Measurements from ENCODE around the gene UBD. TPM values are rescaled to one million over a fixed set of nuclear protein-coding genes. Genes with fewer than 3 reads are reported as not detected.

Gene UBD
- total RNA-seq, 5 donors from 2014 or later (not counting 1 experiment from before 2014, with no cell fraction given), result 0.32 TPM; not detected in 4

GRCh38 chr6:29519291-29520010 is 40.1 kb downstream of the UBD start:
- H3K4me1 Mint-ChIP-seq, result peaks cover 10 to 14% (median 10%) of the 10 kb centered on the region in 3 donors
- CTCF ChIA-PET, result no interaction called here
- no peak overlapping the region for H3K27ac Mint-ChIP-seq
- no peak overlapping the region for H3K4me3 Mint-ChIP-seq
- Histone ChIP-seq H3K27me3 (replicated peaks in 1 of 2; ENCODE audit: control insufficient read depth in 2 of 2, extremely low read depth in 1 of 2, insufficient read depth in 2 of 2, low read length in 1 of 2) (peaks cover 0 to 11% of the 10 kb centered on the region in 2 experiments), H3K27ac (ENCODE audit: low read length) (no peak overlapping the region), H3K36me3 (ENCODE audit: control insufficient read depth in 2 of 2, extremely low read depth in 1 of 2, insufficient read depth in 1 of 2, low read length in 1 of 2) (no peaks in the 10 kb centered on the region), H3K9me3 (no peaks in the 10 kb centered on the region), H3K4me3 (ENCODE audit: control insufficient read depth in 1 of 2, extremely low read depth in 1 of 2, low read length in 1 of 2) (no peak overlapping the region), H3K4me1 (ENCODE audit: control insufficient read depth in 1 of 2, extremely low read depth in 1 of 2, insufficient read depth in 2 of 2, low read length in 2 of 2) (peaks cover 0 to 3% of the 10 kb centered on the region in 2 experiments)
- ATAC-seq (replicated peaks in 1 of 4), result no peak
- H3K36me3 Mint-ChIP-seq, result no peaks in the 10 kb centered on the region
- DNase-seq, result no peak
- H3K27me3 Mint-ChIP-seq, result peaks cover 7 to 19% of the 10 kb centered on the region in 2 donors
- 69% methylated on average over 4 of the region's 6 CpGs for WGBS (ENCODE audit: insufficient coverage)
- no peaks in the 10 kb centered on the region for H3K9me3 Mint-ChIP-seq
- POLR2A ChIA-PET, result no interaction called here

- peaks cover 0 to 3% of the 10 kb centered on the region in 2 experiments for H3K4me1 ChIP-seq (ENCODE audit: control insufficient read depth in 1 of 2, extremely low read depth in 1 of 2, insufficient read depth in 2 of 2, low read length in 2 of 2)
- H3K9me3 ChIP-seq, result no peaks in the 10 kb centered on the region
- ChIA-PET CTCF (no interaction called here), POLR2A (no interaction called here)
- DNase-seq (no peak), ATAC-seq (replicated peaks in 1 of 4) (no peak)
- no peak overlapping the region for H3K27ac ChIP-seq (ENCODE audit: low read length)
- H3K36me3 Mint-ChIP-seq, result no peaks in the 10 kb centered on the region
- no peak overlapping the region for H3K4me3 ChIP-seq (ENCODE audit: control insufficient read depth in 1 of 2, extremely low read depth in 1 of 2, low read length in 1 of 2)
- 83% methylated on average over 5 of the region's 7 CpGs for WGBS (ENCODE audit: insufficient coverage)
- peaks cover 8 to 17% of the 10 kb centered on the region in 2 donors for H3K27me3 Mint-ChIP-seq
- H3K27ac Mint-ChIP-seq, result no peak overlapping the region
- peaks cover 10 to 14% (median 10%) of the 10 kb centered on the region in 3 donors for H3K4me1 Mint-ChIP-seq
- no peaks in the 10 kb centered on the region for H3K9me3 Mint-ChIP-seq
- no peak overlapping the region for H3K4me3 Mint-ChIP-seq
- no peaks in the 10 kb centered on the region for H3K36me3 ChIP-seq (ENCODE audit: control insufficient read depth in 2 of 2, extremely low read depth in 1 of 2, insufficient read depth in 1 of 2, low read length in 1 of 2)
- peaks cover 0 to 8% of the 10 kb centered on the region in 2 experiments for H3K27me3 ChIP-seq (replicated peaks in 1 of 2; ENCODE audit: control insufficient read depth in 2 of 2, extremely low read depth in 1 of 2, insufficient read depth in 2 of 2, low read length in 1 of 2)
Observed at GRCh38 chr6:29517728-29518440, 41.6 kb downstream of the UBD start.

- POLR2A ChIA-PET, result no interaction called here
- H3K27ac Mint-ChIP-seq, result peak overlapping the region in 1 of 2 donors; percentile 15
- CTCF ChIA-PET, result no interaction called here
Observed at GRCh38 chr6:29517245-29517644, 42.3 kb downstream of the UBD start.

GRCh38 chr6:29516108-29516507 is 43.4 kb downstream of the UBD start:
- DNase-seq (peak in 6 of 35 experiments; percentile 2 to 35 (median 7)), ATAC-seq (replicated peaks in 1 of 4) (peak; percentile 68 to 97 (median 93))
- Histone ChIP-seq H3K4me1 (ENCODE audit: control insufficient read depth in 1 of 2, extremely low read depth in 1 of 2, insufficient read depth in 2 of 2, low read length in 2 of 2) (peaks cover 0 to 3% of the 10 kb centered on the region in 2 experiments), H3K36me3 (ENCODE audit: control insufficient read depth in 2 of 2, extremely low read depth in 1 of 2, insufficient read depth in 1 of 2, low read length in 1 of 2) (no peaks in the 10 kb centered on the region), H3K4me3 (ENCODE audit: control insufficient read depth in 1 of 2, extremely low read depth in 1 of 2, low read length in 1 of 2) (no peak overlapping the region), H3K27me3 (replicated peaks in 1 of 2; ENCODE audit: control insufficient read depth in 2 of 2, extremely low read depth in 1 of 2, insufficient read depth in 2 of 2, low read length in 1 of 2) (peaks cover 0 to 8% of the 10 kb centered on the region in 2 experiments), H3K9me3 (no peaks in the 10 kb centered on the region), H3K27ac (ENCODE audit: low read length) (no peak overlapping the region)
- Mint-ChIP-seq H3K9me3 (no peaks in the 10 kb centered on the region), H3K4me1 (peaks cover 10 to 14% (median 10%) of the 10 kb centered on the region in 3 donors), H3K4me3 (no peak overlapping the region), H3K27ac (peak overlapping the region; percentile 18 to 24), H3K36me3 (no peaks in the 10 kb centered on the region), H3K27me3 (peaks cover 8 to 21% of the 10 kb centered on the region in 2 donors)
- ChIA-PET POLR2A (no interaction called here), CTCF (no interaction called here)
- 0% methylated on average over 4 of the region's 6 CpGs for WGBS (ENCODE audit: insufficient coverage)

More at GRCh38 chr6:29517245-29517644, 42.3 kb downstream of the UBD start:
- Histone ChIP-seq H3K36me3 (ENCODE audit: control insufficient read depth in 2 of 2, extremely low read depth in 1 of 2, insufficient read depth in 1 of 2, low read length in 1 of 2) (no peaks in the 10 kb centered on the region), H3K9me3 (no peaks in the 10 kb centered on the region), H3K27me3 (replicated peaks in 1 of 2; ENCODE audit: control insufficient read depth in 2 of 2, extremely low read depth in 1 of 2, insufficient read depth in 2 of 2, low read length in 1 of 2) (peaks cover 0 to 8% of the 10 kb centered on the region in 2 experiments), H3K4me1 (ENCODE audit: control insufficient read depth in 1 of 2, extremely low read depth in 1 of 2, insufficient read depth in 2 of 2, low read length in 2 of 2) (peaks cover 0 to 3% of the 10 kb centered on the region in 2 experiments), H3K4me3 (ENCODE audit: control insufficient read depth in 1 of 2, extremely low read depth in 1 of 2, low read length in 1 of 2) (no peak overlapping the region), H3K27ac (ENCODE audit: low read length) (no peak overlapping the region)
- WGBS (ENCODE audit: insufficient coverage), result no CpG with 5 or more reads among the region's 1 CpG
- ATAC-seq (replicated peaks in 1 of 4) (no peak), DNase-seq (no peak)
- Mint-ChIP-seq H3K4me1 (peaks cover 10 to 14% (median 10%) of the 10 kb centered on the region in 3 donors), H3K27me3 (peaks cover 6 to 17% of the 10 kb centered on the region in 2 donors), H3K9me3 (no peaks in the 10 kb centered on the region), H3K4me3 (no peak overlapping the region), H3K36me3 (no peaks in the 10 kb centered on the region)

- Mint-ChIP-seq H3K9me3 (no peaks in the 10 kb centered on the region), H3K27me3 (peaks cover 13 to 20% of the 10 kb centered on the region in 2 donors), H3K4me3 (no peak overlapping the region), H3K27ac (no peak overlapping the region), H3K36me3 (no peaks in the 10 kb centered on the region), H3K4me1 (peaks cover 3 to 5% (median 4%) of the 10 kb centered on the region in 3 donors)
- no peak for DNase-seq
- WGBS (ENCODE audit: insufficient coverage), result 90% methylated on average over 2 of the region's 2 CpGs
- Histone ChIP-seq H3K36me3 (ENCODE audit: control insufficient read depth in 2 of 2, extremely low read depth in 1 of 2, insufficient read depth in 1 of 2, low read length in 1 of 2) (no peaks in the 10 kb centered on the region), H3K27ac (ENCODE audit: low read length) (no peak overlapping the region), H3K27me3 (replicated peaks in 1 of 2; ENCODE audit: control insufficient read depth in 2 of 2, extremely low read depth in 1 of 2, insufficient read depth in 2 of 2, low read length in 1 of 2) (peaks cover 0 to 27% of the 10 kb centered on the region in 2 experiments), H3K9me3 (no peaks in the 10 kb centered on the region), H3K4me3 (ENCODE audit: control insufficient read depth in 1 of 2, extremely low read depth in 1 of 2, low read length in 1 of 2) (no peak overlapping the region), H3K4me1 (ENCODE audit: control insufficient read depth in 1 of 2, extremely low read depth in 1 of 2, insufficient read depth in 2 of 2, low read length in 2 of 2) (no peaks in the 10 kb centered on the region)
- POLR2A ChIA-PET, result no interaction called here
- no peak for ATAC-seq (replicated peaks in 1 of 4)
- CTCF ChIA-PET, result interaction anchor here in 1 of 2 donors (0.6 kb wide), 1 partner anchor 1594 kb away, joined by 5 read pairs; no protein-coding TSS in a partner anchor
Observed at GRCh38 chr6:29510746-29511300, 48.7 kb downstream of the UBD start.

GRCh38 chr6:29510202-29510601 is 49.3 kb downstream of the UBD start:
- peaks cover 17 to 20% of the 10 kb centered on the region in 2 donors for H3K27me3 Mint-ChIP-seq
- ChIA-PET POLR2A (no interaction called here), CTCF (interaction anchor here in 1 of 2 donors (0.6 kb wide), 1 partner anchor 1593 kb away, joined by 5 read pairs; no protein-coding TSS in a partner anchor)
- ATAC-seq (replicated peaks in 1 of 4) (no peak), DNase-seq (no peak)
- H3K36me3 Mint-ChIP-seq, result no peaks in the 10 kb centered on the region
- WGBS (ENCODE audit: insufficient coverage), result 54% methylated on average over 2 of the region's 4 CpGs
- Histone ChIP-seq H3K27me3 (replicated peaks in 1 of 2; ENCODE audit: control insufficient read depth in 2 of 2, extremely low read depth in 1 of 2, insufficient read depth in 2 of 2, low read length in 1 of 2) (peaks cover 0 to 27% of the 10 kb centered on the region in 2 experiments), H3K36me3 (ENCODE audit: control insufficient read depth in 2 of 2, extremely low read depth in 1 of 2, insufficient read depth in 1 of 2, low read length in 1 of 2) (no peaks in the 10 kb centered on the region), H3K27ac (ENCODE audit: low read length) (no peak overlapping the region), H3K4me1 (ENCODE audit: control insufficient read depth in 1 of 2, extremely low read depth in 1 of 2, insufficient read depth in 2 of 2, low read length in 2 of 2) (no peaks in the 10 kb centered on the region), H3K4me3 (ENCODE audit: control insufficient read depth in 1 of 2, extremely low read depth in 1 of 2, low read length in 1 of 2) (no peak overlapping the region), H3K9me3 (no peaks in the 10 kb centered on the region)
- H3K4me3 Mint-ChIP-seq, result no peak overlapping the region
- no peaks in the 10 kb centered on the region for H3K9me3 Mint-ChIP-seq
- no peak overlapping the region for H3K27ac Mint-ChIP-seq
- peaks cover 0 to 3% (median 2%) of the 10 kb centered on the region in 3 donors for H3K4me1 Mint-ChIP-seq

Measured in T-cell (primary cell).